ENCODE data around the gene LPP. TPM values are rescaled to one million over a fixed set of nuclear protein-coding genes. Genes with fewer than 3 reads are reported as not detected.

The LPP gene
- total and polyA plus RNA-seq, 9 of the 15 experiments (the other 6 are each of a cell fraction or from before 2014, with no cell fraction given), result 0.07 to 0.18 TPM; not detected in 7

DNA sequence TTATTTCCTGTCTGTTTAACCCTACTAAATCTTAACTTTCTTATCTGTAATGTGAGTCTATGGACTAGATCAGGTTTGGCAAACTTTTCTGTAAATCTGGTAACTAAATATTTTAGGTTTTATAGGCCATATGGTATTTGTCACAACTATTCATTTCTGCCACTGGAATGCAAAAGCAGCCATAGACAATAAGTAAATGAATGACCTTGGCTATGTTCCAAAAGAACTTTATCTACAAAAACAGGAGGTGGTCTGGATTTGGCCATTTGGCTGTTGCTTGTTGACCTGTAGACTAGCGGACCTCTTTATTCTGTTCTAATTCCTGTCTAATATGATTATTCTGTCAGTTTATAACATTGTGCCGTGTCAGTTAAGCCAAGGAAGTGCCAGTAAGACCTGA is 314.2 kb downstream of the LPP start:
- CTCF ChIA-PET (ENCODE audit: low intra/inter-chr PET ratio), result no interaction called here
- FAIRE-seq, result no peak
- no peaks in the 10 kb centered on the region for H3K36me3 ChIP-seq (ENCODE audit: control insufficient read depth, insufficient read depth, low read length)

More for the DNA sequence above, 314.2 kb downstream of the LPP start:
- Histone ChIP-seq H3K4me3 (no peak overlapping the region), H2AFZ (ENCODE audit: low read depth, low read length) (no peak overlapping the region), H3K4me1 (replicated peaks in 1 of 2; ENCODE audit: control insufficient read depth in 2 of 2, insufficient read depth in 2 of 2, low read length in 2 of 2) (no peaks in the 10 kb centered on the region), H3K27me3 (ENCODE audit: control insufficient read depth in 2 of 2, insufficient read depth in 2 of 2, low read length in 2 of 2) (no peaks in the 10 kb centered on the region), H3K27ac (ENCODE audit: extremely low read depth, low read depth, low read length) (no peak overlapping the region), H4K20me1 (replicated peaks; ENCODE audit: control insufficient read depth, insufficient read depth, low read length) (no peaks in the 10 kb centered on the region), H3K4me2 (ENCODE audit: insufficient read depth, low read length) (no peak overlapping the region), H3K9me3 (replicated peaks; ENCODE audit: control insufficient read depth, insufficient read depth, low read depth, low read length) (no peaks in the 10 kb centered on the region), H3K79me2 (ENCODE audit: control insufficient read depth, insufficient read depth, low read length) (no peaks in the 10 kb centered on the region), H3K9ac (ENCODE audit: insufficient read depth in 1 of 2, low read depth in 2 of 2, low read length in 2 of 2) (no peak overlapping the region), H3K9me1 (ENCODE audit: control insufficient read depth, insufficient read depth, low read length) (no peaks in the 10 kb centered on the region)
- no peak for DNase-seq (ENCODE audit: extremely low read depth in 1 of 4, low spot score in 3 of 4)
- no peak for ATAC-seq
- in situ Hi-C loops (cut with MboI), result no loop called here
- POLR2A ChIA-PET, result no interaction called here
- BruUV-seq (replicated peaks), result no TSS peak
- TF ChIP-seq ZNF79 (CRISPR knock-in tag; IDR thresholded peaks at IDR 0.05; ENCODE audit: low read depth) (no peak), RFX1 (IDR thresholded peaks at IDR 0.05) (no peak), HLTF (IDR thresholded peaks at IDR 0.05) (no peak), SRF (CRISPR knock-in tag; IDR thresholded peaks at IDR 0.05) (no peak), ZNF561 (CRISPR knock-in tag; conservative IDR thresholded peaks at IDR 0.05) (no peak), PCBP2 (IDR thresholded peaks at IDR 0.05; ENCODE audit: low read depth, low read length, poor library complexity, severe bottlenecking) (no peak), TOE1 (IDR thresholded peaks at IDR 0.05; ENCODE audit: borderline replicate concordance) (no peak), TOE1 (CRISPR knock-in tag; IDR thresholded peaks at IDR 0.05; ENCODE audit: borderline replicate concordance, low read depth) (no peak), NFATC3 (IDR thresholded peaks at IDR 0.05) (no peak), THRAP3 (IDR thresholded peaks at IDR 0.05; ENCODE audit: borderline replicate concordance) (no peak), BRD9 (IDR thresholded peaks at IDR 0.05; ENCODE audit: low read depth, partially characterized antibody) (no peak), CAMTA2 (CRISPR knock-in tag; conservative IDR thresholded peaks at IDR 0.05) (no peak), CREM (IDR thresholded peaks at IDR 0.05; ENCODE audit: low read depth) (no peak), ZNF830 (CRISPR knock-in tag; IDR thresholded peaks at IDR 0.05) (no peak), AFF4 (CRISPR knock-in tag; IDR thresholded peaks at IDR 0.05) (no peak), POLR2A (conservative IDR thresholded peaks at IDR 0.05) (no peak), ZBTB1 (CRISPR knock-in tag; IDR thresholded peaks at IDR 0.05; ENCODE audit: borderline replicate concordance, low read depth) (no peak)
- WGBS (ENCODE audit: insufficient coverage, low coverage, missing lambda C conversion rate), result 0% methylated on average over 2 of the region's 2 CpGs
- intact Hi-C loops (cut with micrococcal nuclease), result no loop called here

Data from K562 (cell line).